ENCODE data around the gene VASN. TPM values are rescaled to one million over a fixed set of nuclear protein-coding genes. Genes with fewer than 3 reads are reported as not detected.

VASN gene
- total RNA-seq, 4 donors from 2014 or later: 3.6 to 49.0 (median 19.9) TPM

GRCh38 chr16:4385789-4386450, 14.3 kb downstream of the VASN start:
- no peak for TF ChIP-seq POLR2A (IDR thresholded peaks at IDR 0.05)
- TF ChIP-seq CTCF (IDR thresholded peaks at IDR 0.05): no peak
- no peak overlapping the region for H3K4me3 ChIP-seq
- DNase-seq: no peak
- no peaks in the 10 kb centered on the region for H3K9me3 ChIP-seq
- H3K27ac ChIP-seq: peak overlapping the region; percentile 65 to 68
- intact Hi-C loops (cut with DNase I; ENCODE audit: low total_unique reads): no loop called here
- H3K27me3 ChIP-seq: no peaks in the 10 kb centered on the region
- peaks cover 0 to 15% of the 10 kb centered on the region in 2 donors for H3K4me1 ChIP-seq
- H3K36me3 ChIP-seq: no peaks in the 10 kb centered on the region

GRCh38 chr16:4386451-4386805, 14.8 kb downstream of the VASN start:
- H3K36me3 ChIP-seq: no peaks in the 10 kb centered on the region
- intact Hi-C loops (cut with DNase I; ENCODE audit: low total_unique reads): no loop called here
- peaks cover 0 to 15% of the 10 kb centered on the region in 2 donors for H3K4me1 ChIP-seq
- H3K4me3 ChIP-seq: no peak overlapping the region
- no peak for DNase-seq
- H3K27me3 ChIP-seq: no peaks in the 10 kb centered on the region
- TF ChIP-seq POLR2A (IDR thresholded peaks at IDR 0.05) (no peak), CTCF (IDR thresholded peaks at IDR 0.05) (no peak)
- H3K27ac ChIP-seq: peak overlapping the region; percentile 65 to 68
- H3K9me3 ChIP-seq: no peaks in the 10 kb centered on the region

- H3K36me3 ChIP-seq: no peaks in the 10 kb centered on the region
- no peak for DNase-seq
- peaks cover under 1 to 20% of the 10 kb centered on the region in 2 donors for H3K4me1 ChIP-seq
Measured at GRCh38 chr16:4386951-4387565, 15.4 kb downstream of the VASN start.

GRCh38 chr16:4387781-4388180, 16.1 kb downstream of the VASN start:
- no peak overlapping the region for H3K4me3 ChIP-seq
- DNase-seq: no peak
- peaks cover 6 to 26% of the 10 kb centered on the region in 2 donors for H3K4me1 ChIP-seq
- no peaks in the 10 kb centered on the region for H3K9me3 ChIP-seq
- H3K27me3 ChIP-seq: no peaks in the 10 kb centered on the region
- H3K36me3 ChIP-seq: no peaks in the 10 kb centered on the region
- intact Hi-C loops (cut with DNase I; ENCODE audit: low total_unique reads): no loop called here
- TF ChIP-seq POLR2A (IDR thresholded peaks at IDR 0.05): no peak
- TF ChIP-seq CTCF (IDR thresholded peaks at IDR 0.05): no peak
- peak overlapping the region; percentile 65 to 68 for H3K27ac ChIP-seq

More at GRCh38 chr16:4386951-4387565, 15.4 kb downstream of the VASN start:
- TF ChIP-seq POLR2A (IDR thresholded peaks at IDR 0.05) (no peak), CTCF (IDR thresholded peaks at IDR 0.05) (no peak)
- H3K4me3 ChIP-seq: no peak overlapping the region
- no peaks in the 10 kb centered on the region for H3K9me3 ChIP-seq
- no peaks in the 10 kb centered on the region for H3K27me3 ChIP-seq
- H3K27ac ChIP-seq: peak overlapping the region; percentile 65 to 68
- intact Hi-C loops (cut with DNase I; ENCODE audit: low total_unique reads): no loop called here

- peak in 1 of 2 donors; percentile 60 for DNase-seq
- Histone ChIP-seq H3K36me3 (no peaks in the 10 kb centered on the region), H3K27ac (peak overlapping the region; percentile 68), H3K4me3 (no peak overlapping the region), H3K4me1 (peaks cover 6 to 30% of the 10 kb centered on the region in 2 donors), H3K27me3 (no peaks in the 10 kb centered on the region), H3K9me3 (no peaks in the 10 kb centered on the region)
- intact Hi-C loops (cut with DNase I; ENCODE audit: low total_unique reads): no loop called here
- no peak for TF ChIP-seq CTCF (IDR thresholded peaks at IDR 0.05)
Measured at GRCh38 chr16:4388271-4389021, 16.8 kb downstream of the VASN start.
